ENCODE data around the gene PITRM1.
A peak's percentile ranks its signal among the peaks of the same experiment; 100 is the strongest.
"Not testable (repeated sequence)": the region's sequence is repeated elsewhere in the genome, so short reads cannot be mapped to it uniquely, and the experiment has no call there.

Gene PITRM1

GRCh38 chr10:3219021-3219628 lies 46.5 kb upstream of the PITRM1 start:
- not testable (repeated sequence) for H3K79me1 ChIP-seq (replicated peaks; ENCODE audit: low read length, poor library complexity, severe bottlenecking); H2BK5ac ChIP-seq (ENCODE audit: low read depth, low read length, poor library complexity, severe bottlenecking); H2AK5ac ChIP-seq (ENCODE audit: low read length, severe bottlenecking); H3K14ac ChIP-seq (ENCODE audit: low read length in 2 of 2); H3K36me3 ChIP-seq (ENCODE audit: control insufficient read depth in 1 of 2, insufficient read depth in 2 of 2, low read depth in 1 of 2, low read length in 2 of 2); H3K4me3 ChIP-seq (ENCODE audit: insufficient read depth in 1 of 2, low read depth in 1 of 2, low read length in 2 of 2); H3K9ac ChIP-seq (ENCODE audit: low read length); H3K4ac ChIP-seq (ENCODE audit: low read depth in 1 of 2, low read length in 2 of 2); H4K91ac ChIP-seq (ENCODE audit: low read length); H3K9me3 ChIP-seq (ENCODE audit: control insufficient read depth, low read length); H3K23ac ChIP-seq (ENCODE audit: low read length in 2 of 2); H3K4me2 ChIP-seq (ENCODE audit: low read length, poor library complexity, severe bottlenecking); H3K4me1 ChIP-seq (ENCODE audit: control insufficient read depth, insufficient read depth, low read depth, low read length); H2BK12ac ChIP-seq (ENCODE audit: low read length in 2 of 2); H3K27ac ChIP-seq (ENCODE audit: low read length, poor library complexity, severe bottlenecking); H2AFZ ChIP-seq (ENCODE audit: low read depth, low read length); H3K18ac ChIP-seq (ENCODE audit: low read depth in 1 of 2, low read length in 2 of 2); H2BK15ac ChIP-seq (ENCODE audit: low read depth, poor library complexity, severe bottlenecking); H3K27me3 ChIP-seq (ENCODE audit: control insufficient read depth in 1 of 2, insufficient read depth in 1 of 2, low read length in 2 of 2); H4K8ac ChIP-seq (ENCODE audit: low read length); DNase-seq; H2BK120ac ChIP-seq (ENCODE audit: low read depth, low read length)
- WGBS, result 96% methylated on average over 5 of the region's 5 CpGs

- no peaks in the 10 kb centered on the region for H3K9me3 ChIP-seq (ENCODE audit: control insufficient read depth, low read length)
- no peak overlapping the region for H2AFZ ChIP-seq (ENCODE audit: low read depth, low read length)
- H3K9ac ChIP-seq (ENCODE audit: low read length), result no peak overlapping the region
- no peak overlapping the region for H2BK15ac ChIP-seq (ENCODE audit: low read depth, poor library complexity, severe bottlenecking)
- 82% methylated on average over 9 of the region's 12 CpGs for WGBS
- H3K4ac ChIP-seq (ENCODE audit: low read depth in 1 of 2, low read length in 2 of 2), result no peak overlapping the region
- H2AK5ac ChIP-seq (ENCODE audit: low read length, severe bottlenecking), result peak overlapping the region; percentile 76
- peak overlapping the region; percentile 66 for H4K91ac ChIP-seq (ENCODE audit: low read length)
- H3K4me1 ChIP-seq (ENCODE audit: control insufficient read depth, insufficient read depth, low read depth, low read length), result peaks cover 4% of the 10 kb centered on the region
- peaks cover 0 to 5% of the 10 kb centered on the region in 2 experiments for H3K27me3 ChIP-seq (ENCODE audit: control insufficient read depth in 1 of 2, insufficient read depth in 1 of 2, low read length in 2 of 2)
- H3K4me2 ChIP-seq (ENCODE audit: low read length, poor library complexity, severe bottlenecking), result no peak overlapping the region
- peak overlapping the region in 1 of 2 experiments; percentile 73 for H2BK12ac ChIP-seq (ENCODE audit: low read length in 2 of 2)
- no peaks in the 10 kb centered on the region for H3K36me3 ChIP-seq (ENCODE audit: control insufficient read depth in 1 of 2, insufficient read depth in 2 of 2, low read depth in 1 of 2, low read length in 2 of 2)
- H3K27ac ChIP-seq (ENCODE audit: low read length, poor library complexity, severe bottlenecking), result no peak overlapping the region
- H3K14ac ChIP-seq (ENCODE audit: low read length in 2 of 2), result no peak overlapping the region
- DNase-seq, result no peak
- H3K79me1 ChIP-seq (replicated peaks; ENCODE audit: low read length, poor library complexity, severe bottlenecking), result no peaks in the 10 kb centered on the region
- no peak overlapping the region for H4K8ac ChIP-seq (ENCODE audit: low read length)
- H2BK120ac ChIP-seq (ENCODE audit: low read depth, low read length), result no peak overlapping the region
- no peak overlapping the region for H3K18ac ChIP-seq (ENCODE audit: low read depth in 1 of 2, low read length in 2 of 2)
- H3K23ac ChIP-seq (ENCODE audit: low read length in 2 of 2), result no peak overlapping the region
- no peak overlapping the region for H3K4me3 ChIP-seq (ENCODE audit: insufficient read depth in 1 of 2, low read depth in 1 of 2, low read length in 2 of 2)
- H2BK5ac ChIP-seq (ENCODE audit: low read depth, low read length, poor library complexity, severe bottlenecking), result no peak overlapping the region
Measured at GRCh38 chr10:3217853-3218252, 45.3 kb upstream of the PITRM1 start.

GRCh38 chr10:3217301-3217700 lies 44.7 kb upstream of the PITRM1 start:
- no CpG with 5 or more reads among the region's 2 CpGs for WGBS

GRCh38 chr10:3215153-3215775 lies 42.7 kb upstream of the PITRM1 start:
- Histone ChIP-seq H3K9me3 (ENCODE audit: control insufficient read depth, low read length) (no peaks in the 10 kb centered on the region), H3K27me3 (ENCODE audit: control insufficient read depth in 1 of 2, insufficient read depth in 1 of 2, low read length in 2 of 2) (peaks cover 0 to 14% of the 10 kb centered on the region in 2 experiments), H2BK12ac (ENCODE audit: low read length in 2 of 2) (no peak overlapping the region), H3K14ac (ENCODE audit: low read length in 2 of 2) (peak overlapping the region in 1 of 2 experiments; percentile 9), H3K23ac (ENCODE audit: low read length in 2 of 2) (no peak overlapping the region), H2BK15ac (ENCODE audit: low read depth, poor library complexity, severe bottlenecking) (no peak overlapping the region), H2BK5ac (ENCODE audit: low read depth, low read length, poor library complexity, severe bottlenecking) (no peak overlapping the region), H3K4me2 (ENCODE audit: low read length, poor library complexity, severe bottlenecking) (no peak overlapping the region), H2BK120ac (ENCODE audit: low read depth, low read length) (no peak overlapping the region), H4K91ac (ENCODE audit: low read length) (peak overlapping the region; percentile 30), H3K4me3 (ENCODE audit: insufficient read depth in 1 of 2, low read depth in 1 of 2, low read length in 2 of 2) (no peak overlapping the region), H2AFZ (ENCODE audit: low read depth, low read length) (no peak overlapping the region), H3K27ac (ENCODE audit: low read length, poor library complexity, severe bottlenecking) (no peak overlapping the region), H3K79me1 (replicated peaks; ENCODE audit: low read length, poor library complexity, severe bottlenecking) (no peaks in the 10 kb centered on the region), H3K4ac (ENCODE audit: low read depth in 1 of 2, low read length in 2 of 2) (no peak overlapping the region), H3K9ac (ENCODE audit: low read length) (no peak overlapping the region), H3K36me3 (ENCODE audit: control insufficient read depth in 1 of 2, insufficient read depth in 2 of 2, low read depth in 1 of 2, low read length in 2 of 2) (no peaks in the 10 kb centered on the region), H3K18ac (ENCODE audit: low read depth in 1 of 2, low read length in 2 of 2) (no peak overlapping the region), H2AK5ac (ENCODE audit: low read length, severe bottlenecking) (no peak overlapping the region), H3K4me1 (ENCODE audit: control insufficient read depth, insufficient read depth, low read depth, low read length) (peaks cover 2% of the 10 kb centered on the region), H4K8ac (ENCODE audit: low read length) (peak overlapping the region; percentile 4)
- 94% methylated on average over 14 of the region's 14 CpGs for WGBS
- no peak for DNase-seq

More at GRCh38 chr10:3217301-3217700, 44.7 kb upstream of the PITRM1 start:
- H4K91ac ChIP-seq (ENCODE audit: low read length), result no peak overlapping the region
- no peak overlapping the region for H3K14ac ChIP-seq (ENCODE audit: low read length in 2 of 2)
- H3K9ac ChIP-seq (ENCODE audit: low read length), result no peak overlapping the region
- no peak overlapping the region for H2BK120ac ChIP-seq (ENCODE audit: low read depth, low read length)
- peaks cover 4% of the 10 kb centered on the region for H3K4me1 ChIP-seq (ENCODE audit: control insufficient read depth, insufficient read depth, low read depth, low read length)
- H3K18ac ChIP-seq (ENCODE audit: low read depth in 1 of 2, low read length in 2 of 2), result no peak overlapping the region
- no peak overlapping the region for H2BK12ac ChIP-seq (ENCODE audit: low read length in 2 of 2)
- H3K9me3 ChIP-seq (ENCODE audit: control insufficient read depth, low read length), result no peaks in the 10 kb centered on the region
- no peak overlapping the region for H2AK5ac ChIP-seq (ENCODE audit: low read length, severe bottlenecking)
- no peak overlapping the region for H3K4ac ChIP-seq (ENCODE audit: low read depth in 1 of 2, low read length in 2 of 2)
- H3K36me3 ChIP-seq (ENCODE audit: control insufficient read depth in 1 of 2, insufficient read depth in 2 of 2, low read depth in 1 of 2, low read length in 2 of 2), result no peaks in the 10 kb centered on the region
- H2BK15ac ChIP-seq (ENCODE audit: low read depth, poor library complexity, severe bottlenecking), result no peak overlapping the region
- H4K8ac ChIP-seq (ENCODE audit: low read length), result no peak overlapping the region
- no peaks in the 10 kb centered on the region for H3K79me1 ChIP-seq (replicated peaks; ENCODE audit: low read length, poor library complexity, severe bottlenecking)
- H3K27me3 ChIP-seq (ENCODE audit: control insufficient read depth in 1 of 2, insufficient read depth in 1 of 2, low read length in 2 of 2), result peaks cover 0 to 5% of the 10 kb centered on the region in 2 experiments
- no peak overlapping the region for H2BK5ac ChIP-seq (ENCODE audit: low read depth, low read length, poor library complexity, severe bottlenecking)
- no peak overlapping the region for H3K23ac ChIP-seq (ENCODE audit: low read length in 2 of 2)
- no peak overlapping the region for H3K4me3 ChIP-seq (ENCODE audit: insufficient read depth in 1 of 2, low read depth in 1 of 2, low read length in 2 of 2)
- H2AFZ ChIP-seq (ENCODE audit: low read depth, low read length), result no peak overlapping the region
- peak; percentile 63 for DNase-seq
- H3K27ac ChIP-seq (ENCODE audit: low read length, poor library complexity, severe bottlenecking), result no peak overlapping the region
- H3K4me2 ChIP-seq (ENCODE audit: low read length, poor library complexity, severe bottlenecking), result no peak overlapping the region
